HTERT RPE-1 (cell line): ENCODE measurements around the gene RIC8A.
"Not testable (repeated sequence)": the region's sequence is repeated elsewhere in the genome, so short reads cannot be mapped to it uniquely, and the experiment has no call there.

Experiments
- in situ Hi-C: fragments of 300-500 bp; cut with MboI; formaldehyde crosslinking; loops from 4 replicates; pipeline ENCODE4 v1.14.3; 2020; ENCODE audit warnings: low sequenced_read_pairs

RIC8A gene

DNA sequence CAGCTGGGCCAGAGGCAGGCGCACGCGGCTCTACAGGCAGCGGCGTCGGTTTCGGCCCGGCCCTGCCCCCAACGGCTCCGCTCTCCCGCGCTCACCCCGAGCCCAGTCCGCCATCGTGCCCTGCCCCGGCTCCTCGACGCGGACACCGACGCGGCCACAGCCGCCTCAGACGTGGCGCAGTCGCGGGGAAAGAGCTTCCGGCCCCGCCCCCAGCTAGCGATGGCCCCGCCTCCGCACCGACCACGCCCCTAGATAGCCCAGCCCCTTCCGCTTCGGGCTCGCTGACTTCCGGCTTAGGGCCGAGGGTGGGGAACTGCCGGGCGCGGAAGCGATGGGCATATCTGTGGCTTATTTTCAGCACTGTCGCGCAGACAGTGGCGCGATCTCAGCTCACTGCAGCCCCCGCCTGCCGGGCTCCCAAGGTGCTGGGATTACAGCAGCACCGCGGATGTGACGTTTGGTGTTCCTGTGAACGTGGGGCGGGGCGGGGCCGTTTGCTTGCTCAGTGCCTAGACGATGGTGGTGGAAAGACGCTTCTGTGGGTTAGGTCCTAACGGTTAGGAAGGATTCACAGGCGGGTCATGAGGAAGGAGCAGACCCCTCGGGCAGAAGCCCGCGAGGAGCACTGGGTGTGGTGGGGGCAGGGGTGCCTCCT lies at the start of gene RIC8A, which contains the start of gene BET1L:
Gene RIC8A, plus strand, starts transcription at position 501 of the 655 bp plus-strand sequence. CDS start 1,147 bp downstream, outside the sequence.
Gene BET1L, minus strand, starts transcription at position 192 of the 655 bp plus-strand sequence. Its CDS starts 78 bp downstream, at position 114.
- in situ Hi-C loops = no loop called here

DNA sequence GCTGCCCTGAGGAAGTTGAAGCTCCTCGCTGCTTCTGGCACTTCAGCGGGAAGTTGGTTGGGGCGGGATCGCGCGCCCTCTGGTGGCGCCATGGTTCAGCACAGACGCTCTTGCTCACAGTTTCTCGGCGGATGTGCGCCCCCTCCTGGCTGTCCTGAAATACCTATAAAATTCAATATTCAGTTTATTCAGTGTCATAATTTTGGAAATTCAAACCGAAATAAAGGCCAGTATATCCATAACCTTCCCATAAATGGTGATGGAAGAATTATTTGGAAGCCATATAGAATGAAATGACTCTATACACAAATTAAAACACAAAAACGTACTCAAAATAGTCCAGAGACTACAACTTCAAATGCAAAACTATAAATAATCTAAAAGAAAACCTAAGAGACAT lies 27.3 kb upstream of the RIC8A start:
- in situ Hi-C loops = not testable (repeated sequence)

GRCh38 chr11:189200-189783 lies 18.2 kb upstream of the RIC8A start:
- in situ Hi-C loops = not testable (repeated sequence)

DNA sequence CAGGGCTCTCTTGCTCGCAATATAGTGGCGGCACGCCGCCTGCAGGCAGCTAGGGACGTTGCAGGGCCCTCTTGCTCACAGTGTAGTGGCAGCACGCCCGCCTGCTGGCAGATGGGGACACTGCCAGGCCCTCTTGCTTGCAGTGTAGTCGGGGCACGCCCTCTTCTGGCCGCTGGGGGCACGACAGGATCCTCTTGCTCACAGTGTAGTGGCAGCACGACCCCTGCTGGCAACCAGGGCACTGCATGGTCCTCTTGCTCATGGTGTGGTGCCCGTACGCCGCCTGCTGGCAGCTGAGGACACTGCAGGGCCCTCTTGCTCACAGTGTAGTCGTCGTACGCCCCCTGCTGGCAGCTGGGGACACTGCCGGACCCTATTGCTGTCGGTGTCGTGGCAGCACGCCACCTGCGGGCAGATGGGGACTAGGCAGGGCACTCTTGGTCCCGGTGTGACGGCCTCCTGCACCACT lies 17.6 kb upstream of the RIC8A start:
- in situ Hi-C loops = not testable (repeated sequence)

GRCh38 chr11:190546-190945 lies 17.0 kb upstream of the RIC8A start:
- in situ Hi-C loops = not testable (repeated sequence)

- in situ Hi-C loops = not testable (repeated sequence)
These were observed 15.7 kb upstream of the RIC8A start for GRCh38 chr11:191490-192478.

DNA sequence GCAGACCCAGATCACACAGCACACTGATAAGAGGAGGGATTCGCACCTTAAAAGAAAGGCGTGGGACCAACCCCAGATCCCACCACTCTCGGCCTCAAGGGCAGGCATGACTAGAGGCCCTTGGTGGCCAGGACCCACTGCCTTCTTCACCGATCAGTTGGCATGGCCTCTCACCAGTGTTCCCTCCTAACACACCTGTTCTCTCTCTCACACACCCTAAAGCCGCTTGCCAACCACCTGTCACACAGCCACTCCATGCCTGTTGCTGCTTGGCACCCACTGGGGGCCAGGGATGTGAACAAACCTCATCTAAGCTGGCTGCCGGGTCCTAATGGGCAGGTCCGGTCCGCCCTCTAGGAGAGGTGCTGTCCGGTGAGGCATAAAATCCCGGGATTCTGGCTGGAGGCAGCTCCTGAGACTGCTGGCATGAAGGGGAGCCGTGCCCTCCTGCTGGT lies 14.8 kb upstream of the RIC8A start, which contains the start of gene SCGB1C1:
Gene SCGB1C1, plus strand, starts transcription at position 405 of the 455 bp plus-strand sequence. Its CDS starts 22 bp downstream, at position 427.
- in situ Hi-C loops = not testable (repeated sequence)

GRCh38 chr11:193481-193880 lies 14.0 kb upstream of the RIC8A start:
- in situ Hi-C loops = not testable (repeated sequence)

DNA sequence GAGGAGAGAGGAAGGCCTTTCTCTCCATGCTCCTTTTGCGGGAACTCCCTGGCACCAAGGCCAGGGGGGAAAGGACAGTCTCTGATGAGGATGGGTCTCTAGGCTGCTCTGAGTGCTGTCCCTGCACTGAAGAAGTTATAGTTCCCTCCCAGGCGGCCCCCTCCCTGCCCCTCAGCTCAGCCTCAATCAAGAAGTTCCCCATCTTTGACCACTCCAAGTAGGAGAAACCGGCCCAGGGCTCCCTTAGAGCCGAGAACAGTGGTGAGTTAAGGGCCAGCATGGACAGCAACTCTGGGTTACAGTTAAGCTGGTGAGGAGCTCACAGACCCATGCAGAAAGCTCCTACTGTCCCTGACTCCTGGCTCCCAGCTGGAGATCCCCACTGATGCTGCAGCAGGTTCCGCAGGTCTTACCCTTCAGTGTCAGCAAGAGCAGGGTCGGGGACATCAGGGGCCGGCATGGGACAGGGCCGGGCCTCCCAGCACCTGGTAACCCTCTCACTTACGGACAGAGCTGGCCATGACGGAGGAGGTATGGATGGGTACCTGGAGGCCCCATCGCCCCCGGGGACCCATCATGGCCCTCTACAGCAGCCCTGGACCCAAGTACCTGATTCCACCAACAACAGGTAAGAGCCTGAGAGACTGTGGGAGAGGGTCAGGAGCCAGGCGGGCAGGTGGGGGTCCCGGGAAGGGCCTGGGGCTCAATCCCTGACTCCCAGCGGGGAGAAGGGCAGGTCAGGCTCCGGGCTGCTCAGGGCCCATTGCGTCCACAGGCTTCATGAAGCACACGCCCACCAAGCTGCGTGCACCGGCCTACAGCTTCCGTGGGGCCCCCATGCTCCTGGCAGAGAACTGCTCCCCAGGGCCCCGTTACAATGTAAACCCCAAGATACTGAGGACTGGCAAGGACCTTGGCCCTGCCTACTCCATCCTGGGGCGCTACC lies 10.4 kb upstream of the RIC8A start:
- in situ Hi-C loops = no loop called here

DNA sequence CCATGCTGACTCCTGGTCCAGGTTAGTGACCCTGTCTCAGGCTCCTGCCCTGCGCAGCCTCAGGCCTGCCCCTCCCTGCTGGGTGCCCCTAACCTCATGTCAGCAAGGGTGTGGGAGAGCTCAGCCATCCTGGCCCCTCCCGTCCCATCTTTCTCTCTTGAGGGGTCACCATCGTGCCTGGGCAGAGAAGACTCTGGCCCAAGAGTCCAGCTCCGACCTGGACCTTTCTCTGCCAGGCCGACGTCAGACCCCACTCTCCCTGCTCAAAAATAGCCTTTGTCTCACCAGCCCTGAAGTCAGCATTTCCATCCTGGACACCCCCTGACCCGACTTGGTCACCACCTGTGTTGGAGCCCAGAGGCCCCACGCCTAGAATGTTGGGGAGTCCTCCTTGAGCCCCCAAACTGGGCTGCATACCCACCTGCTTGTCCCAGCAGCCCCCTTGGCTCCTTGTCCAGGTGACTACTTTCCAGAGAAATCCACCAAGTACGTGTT lies 9.7 kb upstream of the RIC8A start:
- in situ Hi-C loops = no loop called here

GRCh38 chr11:198236-198806 lies 9.2 kb upstream of the RIC8A start:
- in situ Hi-C loops = no loop called here

- in situ Hi-C loops = no loop called here
These were observed 8.4 kb upstream of the RIC8A start for GRCh38 chr11:199004-199581.

GRCh38 chr11:199782-200181 lies 7.7 kb upstream of the RIC8A start:
- in situ Hi-C loops = no loop called here

DNA sequence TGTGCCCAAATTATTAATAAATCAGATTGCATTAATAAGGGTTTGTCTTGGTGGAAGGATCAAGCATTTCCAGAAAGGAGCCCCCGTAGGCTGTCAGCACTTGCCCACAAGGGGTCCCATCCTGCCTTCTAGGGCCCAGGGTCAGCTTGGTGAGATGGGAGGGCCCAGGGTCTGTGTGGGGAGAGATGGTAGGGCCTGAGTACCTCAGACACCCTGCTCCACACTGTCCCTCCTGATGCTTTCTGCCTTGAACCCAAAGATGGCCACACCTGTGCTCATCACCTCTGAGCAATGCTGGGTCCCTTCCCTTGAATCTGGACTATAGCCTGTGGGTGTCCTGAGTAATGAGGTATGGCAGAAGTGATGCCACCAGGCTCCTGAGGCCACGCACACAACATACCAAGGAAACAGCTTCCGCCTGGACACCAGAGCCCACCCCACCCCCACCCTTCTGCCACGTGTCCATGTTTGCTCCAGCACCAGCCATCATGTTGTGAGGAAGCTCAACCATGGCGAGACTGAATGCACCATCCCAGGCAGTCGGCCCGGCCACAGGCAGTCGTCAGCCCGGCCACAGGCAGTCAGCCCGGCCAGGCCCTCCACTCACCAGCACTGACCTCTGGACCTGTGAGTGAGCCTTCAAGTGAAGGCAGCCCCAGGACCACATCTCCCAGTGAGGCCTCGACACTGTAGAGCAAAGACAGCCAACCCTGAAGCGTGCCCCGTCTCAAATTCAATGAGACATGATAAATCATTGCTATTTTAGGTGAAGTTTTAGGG lies 7.1 kb upstream of the RIC8A start:
- in situ Hi-C loops = no loop called here

DNA sequence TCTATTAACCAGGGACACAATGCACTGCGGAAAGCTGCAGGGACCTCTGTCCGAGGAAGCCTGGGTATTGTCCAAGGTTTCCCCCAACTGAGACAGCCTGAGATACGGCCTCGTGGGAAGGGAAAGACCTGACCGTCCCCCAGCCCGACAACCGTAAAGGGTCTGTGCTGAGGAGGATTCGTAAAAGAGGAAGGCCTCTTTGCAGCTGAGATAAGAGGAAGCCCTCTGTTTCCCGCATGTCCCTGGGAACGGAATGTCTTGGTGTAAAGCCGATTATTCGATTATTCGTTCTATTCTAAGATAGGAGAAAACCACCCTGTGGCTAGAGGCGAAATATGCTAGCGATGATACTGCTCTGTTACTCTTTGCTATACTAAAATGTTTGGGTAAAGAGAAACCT lies 5.5 kb upstream of the RIC8A start:
- in situ Hi-C loops = no loop called here

DNA sequence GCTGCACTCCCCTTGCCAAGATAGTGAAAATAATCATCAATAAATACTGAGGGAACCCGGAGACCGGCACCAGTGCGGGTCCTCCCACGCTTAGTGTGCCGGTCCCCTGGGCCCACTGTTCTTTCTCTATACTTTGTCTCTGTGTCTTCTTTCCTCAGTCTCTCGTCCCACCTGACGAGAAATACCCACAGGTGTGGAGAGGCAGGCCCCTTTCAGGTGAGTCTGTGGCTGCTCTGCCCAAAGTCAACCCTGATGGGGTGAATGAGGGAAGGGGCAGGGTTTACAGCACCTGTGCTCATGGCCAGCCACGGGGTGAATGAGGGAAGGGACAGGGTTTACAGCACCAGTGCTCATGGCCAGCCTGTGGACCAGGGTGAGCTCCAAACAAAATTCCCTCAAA lies 5.0 kb upstream of the RIC8A start:
- in situ Hi-C loops = no loop called here

- in situ Hi-C loops = no loop called here
These were observed 4.2 kb upstream of the RIC8A start for GRCh38 chr11:203056-203944.
